NCI-H146 (cell line): ENCODE data around the gene VAMP3.
"Not testable (repeated sequence)": the region's sequence is repeated elsewhere in the genome, so short reads cannot be mapped to it uniquely, and the experiment has no call there.

Experiments
- DNase-seq: peaks from one replicate; lab custom pipeline; 2025; lab: John Stamatoyannopoulos, UW

VAMP3 gene

GRCh38 chr1:7768583-7768982 is 2.5 kb upstream of the VAMP3 start:
- peak; percentile 31 for DNase-seq

GRCh38 chr1:7769673-7770412 is 1.3 kb upstream of the VAMP3 start:
- DNase-seq = peak; percentile 80

- no peak for DNase-seq
Observed at GRCh38 chr1:7770669-7770996, 463 bp upstream of the VAMP3 start.

GRCh38 chr1:7771823-7772299 is 765 bp downstream of the VAMP3 start:
- no peak for DNase-seq

GRCh38 chr1:7777591-7777990 is 6.5 kb downstream of the VAMP3 start:
- no peak for DNase-seq

- no peak for DNase-seq
Observed at GRCh38 chr1:7778133-7778628, 7.1 kb downstream of the VAMP3 start.

- no peak for DNase-seq
Observed at GRCh38 chr1:7780976-7781375, 9.9 kb downstream of the VAMP3 start.

- DNase-seq = no peak
Observed at GRCh38 chr1:7781501-7781900, 10.4 kb downstream of the VAMP3 start.

GRCh38 chr1:7781923-7782495 is 10.9 kb downstream of the VAMP3 start:
- DNase-seq = no peak

- DNase-seq = peak; percentile 84
Observed at GRCh38 chr1:7783178-7783711, 12.1 kb downstream of the VAMP3 start.

- peak; percentile 95 for DNase-seq
Observed at GRCh38 chr1:7783826-7784491, 12.9 kb downstream of the VAMP3 start, which contains the start of gene PER3. TSS of gene PER3 (plus strand) at chr1:7784291. CDS start at chr1:7784878, 587 bp downstream.

- no peak for DNase-seq
Observed at GRCh38 chr1:7784492-7785071, 13.5 kb downstream of the VAMP3 start.

GRCh38 chr1:7785108-7785507 is 14.0 kb downstream of the VAMP3 start:
- no peak for DNase-seq

GRCh38 chr1:7786795-7787194 is 15.7 kb downstream of the VAMP3 start:
- no peak for DNase-seq

GRCh38 chr1:7789828-7790227 is 18.7 kb downstream of the VAMP3 start:
- no peak for DNase-seq

GRCh38 chr1:7791027-7791426 is 19.9 kb downstream of the VAMP3 start:
- DNase-seq = not testable (repeated sequence)

- no peak for DNase-seq
Observed at GRCh38 chr1:7795406-7795805, 24.3 kb downstream of the VAMP3 start.

- DNase-seq = no peak
Observed at GRCh38 chr1:7805460-7805859, 34.4 kb downstream of the VAMP3 start.

GRCh38 chr1:7808253-7808844 is 37.3 kb downstream of the VAMP3 start:
- DNase-seq = peak; percentile 22

- DNase-seq = no peak
Observed at GRCh38 chr1:7809742-7810141, 38.6 kb downstream of the VAMP3 start.

GRCh38 chr1:7810395-7810794 is 39.3 kb downstream of the VAMP3 start:
- DNase-seq = no peak

- DNase-seq = no peak
Observed at GRCh38 chr1:7811476-7811875, 40.4 kb downstream of the VAMP3 start.
